ENCODE results near the gene MKS1.

The MKS1 gene

DNA sequence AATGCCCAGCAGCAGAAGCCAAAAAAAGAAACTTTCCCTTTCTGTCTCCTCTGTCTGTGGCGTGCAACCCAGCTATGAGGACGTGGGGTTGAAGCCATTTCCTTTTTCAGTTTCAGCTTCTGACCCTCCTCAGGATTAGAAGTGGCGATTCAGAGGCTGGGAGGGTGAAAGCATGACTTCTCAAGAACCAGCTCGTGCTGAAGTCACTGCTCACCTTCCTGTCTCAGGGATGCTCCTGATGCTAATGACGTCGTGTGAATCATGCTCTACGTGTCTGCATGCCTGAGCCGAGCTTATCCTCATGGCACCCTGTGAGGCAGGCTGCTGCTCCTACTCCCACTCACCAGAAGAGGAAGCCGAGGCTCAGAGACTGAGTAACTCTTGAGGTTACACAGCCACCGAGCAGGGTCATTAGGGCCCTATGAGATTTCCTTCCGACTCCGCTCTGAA is 13.7 kb upstream of the MKS1 start:
- ChIA-PET CTCF (interaction anchor here (0.6 to 1.9 kb wide), 2 partner anchors 17 to 42 kb away, joined by 3 to 6 read pairs; no protein-coding TSS in a partner anchor), POLR2A (interaction anchor here (1.6 kb wide), 1 partner anchor 14 kb away, joined by 4 read pairs; the partner anchor contains the start of gene MKS1)
- Histone ChIP-seq H3K27ac (ENCODE audit: extremely low read depth, low read depth, low read length) (no peak overlapping the region), H3K4me1 (ENCODE audit: control insufficient read depth, insufficient read depth, low read length) (no peaks in the 10 kb centered on the region), H3K36me3 (ENCODE audit: control insufficient read depth in 2 of 2, insufficient read depth in 1 of 2, low read length in 2 of 2) (no peaks in the 10 kb centered on the region), H3K9me3 (ENCODE audit: control insufficient read depth, insufficient read depth, low read depth, low read length) (no peaks in the 10 kb centered on the region), H3K4me3 (ENCODE audit: low read depth, low read length) (no peak overlapping the region)
- TF ChIP-seq ZNF114 (tag by site-specific recombination; IDR thresholded peaks at IDR 0.05): no peak
- no peak for TF ChIP-seq ZNF2 (tag by site-specific recombination; IDR thresholded peaks at IDR 0.05)
- TF ChIP-seq ZNF157 (tag by site-specific recombination; IDR thresholded peaks at IDR 0.05): no peak
- TF ChIP-seq GFI1B (tag by site-specific recombination; IDR thresholded peaks at IDR 0.05): no peak
- TF ChIP-seq ZNF518A (tag by site-specific recombination; conservative IDR thresholded peaks at IDR 0.05; ENCODE audit: low read depth): no peak
- TF ChIP-seq ZNF391 (tag by site-specific recombination; IDR thresholded peaks at IDR 0.05; ENCODE audit: borderline replicate concordance, low read depth): no peak
- TF ChIP-seq ZNF629 (tag by site-specific recombination; IDR thresholded peaks at IDR 0.05): peak; percentile 87
- no peak for TF ChIP-seq ZSCAN16 (tag by site-specific recombination; IDR thresholded peaks at IDR 0.05)
- no peak for TF ChIP-seq PBX3 (CRISPR knock-in tag; IDR thresholded peaks at IDR 0.05)
- no peak for TF ChIP-seq ZNF560 (tag by site-specific recombination; IDR thresholded peaks at IDR 0.05; ENCODE audit: borderline replicate concordance)
- TF ChIP-seq PRDM1 (tag by site-specific recombination; IDR thresholded peaks at IDR 0.05): 0 out of 2 replicates have a peak, but pooled peaks have one; percentile 8
- no peak for TF ChIP-seq SETDB1 (IDR thresholded peaks at IDR 0.05; ENCODE audit: insufficient read length, low read length)
- no peak for TF ChIP-seq ZNF155 (tag by site-specific recombination; IDR thresholded peaks at IDR 0.05)
- peak; percentile 47; the same call in 1 of the 2 replicates for TF ChIP-seq ZBTB17 (tag by site-specific recombination; IDR thresholded peaks at IDR 0.05)
- TF ChIP-seq, protein P1, sequence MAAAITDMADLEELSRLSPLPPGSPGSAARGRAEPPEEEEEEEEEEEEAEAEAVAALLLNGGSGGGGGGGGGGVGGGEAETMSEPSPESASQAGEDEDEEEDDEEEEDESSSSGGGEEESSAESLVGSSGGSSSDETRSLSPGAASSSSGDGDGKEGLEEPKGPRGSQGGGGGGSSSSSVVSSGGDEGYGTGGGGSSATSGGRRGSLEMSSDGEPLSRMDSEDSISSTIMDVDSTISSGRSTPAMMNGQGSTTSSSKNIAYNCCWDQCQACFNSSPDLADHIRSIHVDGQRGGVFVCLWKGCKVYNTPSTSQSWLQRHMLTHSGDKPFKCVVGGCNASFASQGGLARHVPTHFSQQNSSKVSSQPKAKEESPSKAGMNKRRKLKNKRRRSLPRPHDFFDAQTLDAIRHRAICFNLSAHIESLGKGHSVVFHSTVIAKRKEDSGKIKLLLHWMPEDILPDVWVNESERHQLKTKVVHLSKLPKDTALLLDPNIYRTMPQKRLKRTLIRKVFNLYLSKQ (tag by site-specific recombination; IDR thresholded peaks at IDR 0.05; ENCODE audit: borderline replicate concordance): no peak
- TF ChIP-seq ZFHX2 (tag by site-specific recombination; conservative IDR thresholded peaks at IDR 0.05): peak; percentile 55
- TF ChIP-seq SCRT1 (tag by site-specific recombination; IDR thresholded peaks at IDR 0.05; ENCODE audit: borderline replicate concordance): no peak
- peak; percentile 90 for TF ChIP-seq ATF2 (tag by site-specific recombination; IDR thresholded peaks at IDR 0.05; ENCODE audit: low read depth)

Measured in HEK293 (cell line).